Cardiac fibroblast (primary cell): Measurements from ENCODE around the gene ZNF385D.

ENCODE experiments used
- DNase-seq, 2 donors: peaks; one replicate each; pipeline versions ENCODE4 v3.0.0 to v3.0.0-alpha.2; 2010; ENCODE audit warnings: low read depth in 2 of 2
- H3K4me3 ChIP-seq, 2 donors: replicated peaks in 1 of 2; 1 replicate in 1 of 2; 2 replicates in 1 of 2; pipeline ENCODE4 v1.5.1; 2011; ENCODE audit warnings: low read depth in 2 of 2, low read length in 2 of 2, mild to moderate bottlenecking in 2 of 2, moderate library complexity in 1 of 2
- TF ChIP-seq, protein P1 (sequence below): IDR thresholded peaks from one replicate; pipeline ENCODE4 v1.5.1; 2011; ENCODE audit warnings: low read depth, mild to moderate bottlenecking, low read length, inconsistent platforms

Gene ZNF385D

DNA sequence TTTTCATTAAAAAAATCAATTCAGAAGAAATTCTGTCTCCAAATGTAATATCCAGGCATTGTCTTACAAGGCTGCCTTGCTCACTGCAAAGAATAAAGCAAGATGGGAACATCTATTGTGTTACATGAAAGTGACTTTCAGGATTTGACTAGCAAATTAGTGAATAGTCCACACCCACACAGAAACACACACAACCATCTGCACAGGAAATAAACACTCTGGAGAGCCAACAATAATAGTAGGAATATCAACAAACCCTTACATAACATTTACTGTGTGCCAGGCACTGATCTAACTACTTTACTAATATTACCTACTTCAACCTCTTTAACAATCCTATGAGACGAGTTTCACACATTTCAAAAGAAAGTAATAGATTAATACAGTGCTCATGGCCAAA lies 28.9 kb upstream of the ZNF385D start:
- H3K4me3 ChIP-seq = no peak overlapping the region
- DNase-seq = peak; percentile 19 to 22
- TF ChIP-seq, protein P1, sequence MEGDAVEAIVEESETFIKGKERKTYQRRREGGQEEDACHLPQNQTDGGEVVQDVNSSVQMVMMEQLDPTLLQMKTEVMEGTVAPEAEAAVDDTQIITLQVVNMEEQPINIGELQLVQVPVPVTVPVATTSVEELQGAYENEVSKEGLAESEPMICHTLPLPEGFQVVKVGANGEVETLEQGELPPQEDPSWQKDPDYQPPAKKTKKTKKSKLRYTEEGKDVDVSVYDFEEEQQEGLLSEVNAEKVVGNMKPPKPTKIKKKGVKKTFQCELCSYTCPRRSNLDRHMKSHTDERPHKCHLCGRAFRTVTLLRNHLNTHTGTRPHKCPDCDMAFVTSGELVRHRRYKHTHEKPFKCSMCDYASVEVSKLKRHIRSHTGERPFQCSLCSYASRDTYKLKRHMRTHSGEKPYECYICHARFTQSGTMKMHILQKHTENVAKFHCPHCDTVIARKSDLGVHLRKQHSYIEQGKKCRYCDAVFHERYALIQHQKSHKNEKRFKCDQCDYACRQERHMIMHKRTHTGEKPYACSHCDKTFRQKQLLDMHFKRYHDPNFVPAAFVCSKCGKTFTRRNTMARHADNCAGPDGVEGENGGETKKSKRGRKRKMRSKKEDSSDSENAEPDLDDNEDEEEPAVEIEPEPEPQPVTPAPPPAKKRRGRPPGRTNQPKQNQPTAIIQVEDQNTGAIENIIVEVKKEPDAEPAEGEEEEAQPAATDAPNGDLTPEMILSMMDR = no peak

DNA sequence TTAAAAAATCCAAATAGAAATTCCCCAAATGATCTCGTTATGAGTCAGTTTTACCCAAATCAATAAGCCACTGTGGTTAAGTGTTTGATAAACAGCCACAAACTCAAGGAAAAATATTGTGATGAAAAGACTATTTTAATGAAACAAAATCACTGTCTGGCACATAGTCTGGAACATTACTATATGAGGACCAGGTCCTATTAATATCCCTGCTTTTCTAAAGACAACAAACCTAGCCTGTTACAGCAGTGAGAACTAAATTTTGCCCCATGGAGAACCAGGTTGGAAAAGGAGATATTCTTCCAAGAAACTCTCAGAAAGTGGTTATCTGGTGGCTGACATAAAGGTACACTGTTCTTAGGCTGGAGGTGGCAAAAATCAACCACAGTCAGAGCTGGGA lies 27.7 kb upstream of the ZNF385D start:
- TF ChIP-seq, protein P1 = no peak
- DNase-seq = no peak
- no peak overlapping the region for H3K4me3 ChIP-seq

DNA sequence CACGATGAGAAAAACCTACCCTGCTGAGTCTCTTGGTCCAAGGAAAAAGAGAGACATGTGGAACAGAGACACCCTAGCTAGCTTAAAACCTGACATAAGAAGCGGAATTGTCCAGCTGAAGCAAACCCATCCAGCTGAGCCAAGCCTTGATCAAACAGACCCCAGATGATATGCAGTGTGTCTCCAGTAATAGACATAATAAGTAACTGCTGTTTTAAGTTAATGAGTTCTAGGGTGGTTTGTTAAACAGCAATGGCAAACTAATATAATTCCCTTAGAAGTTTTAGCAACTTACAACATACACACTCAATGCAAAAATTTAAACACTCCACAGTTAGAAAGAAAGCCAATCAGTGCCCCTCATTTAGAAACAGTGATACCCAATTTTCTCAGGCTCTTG lies 26.8 kb upstream of the ZNF385D start:
- DNase-seq = no peak
- no peak overlapping the region for H3K4me3 ChIP-seq
- TF ChIP-seq, protein P1 = no peak

DNA sequence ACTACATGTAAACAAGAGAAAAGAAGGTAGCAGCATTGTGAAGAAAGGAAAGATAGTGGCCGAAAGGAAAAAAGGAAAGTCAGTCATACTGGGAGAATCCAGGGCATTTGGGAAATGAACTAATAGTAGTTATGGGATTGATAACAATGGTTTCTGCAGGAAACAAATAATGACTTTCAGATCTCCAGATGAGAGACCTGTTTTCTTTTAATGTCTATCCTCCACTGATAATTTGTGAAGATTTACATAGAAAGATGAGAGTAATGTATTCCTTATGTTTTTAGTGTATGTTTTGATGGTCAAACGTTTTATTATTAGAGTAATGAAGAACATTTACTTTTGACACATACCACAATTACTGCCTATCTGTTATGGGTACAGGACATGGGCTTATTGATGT lies 15.0 kb upstream of the ZNF385D start:
- H3K4me3 ChIP-seq = no peak overlapping the region

DNA sequence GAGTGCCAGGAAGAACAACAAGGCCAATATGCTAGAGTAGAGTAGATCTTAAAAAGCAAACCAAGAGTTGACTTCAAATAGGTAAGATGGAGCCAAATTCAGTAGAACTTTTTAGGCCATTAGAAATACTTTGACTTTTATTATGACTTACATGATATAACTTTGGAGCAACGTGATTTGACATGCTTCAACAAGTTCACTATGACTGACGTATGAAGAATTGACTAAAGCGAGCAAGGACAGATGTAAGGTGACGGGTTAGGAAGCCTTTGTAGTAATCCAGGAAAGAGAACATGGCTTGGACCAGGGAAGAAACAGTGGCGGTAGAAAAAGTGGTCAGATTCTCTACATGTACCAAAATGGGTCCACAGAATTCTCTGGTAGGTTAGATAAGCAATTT lies 4.9 kb upstream of the ZNF385D start:
- TF ChIP-seq, protein P1 = no peak
- H3K4me3 ChIP-seq = no peak overlapping the region
- DNase-seq = no peak

More for the DNA sequence above, 15.0 kb upstream of the ZNF385D start:
- DNase-seq = no peak
- TF ChIP-seq, protein P1 = no peak

DNA sequence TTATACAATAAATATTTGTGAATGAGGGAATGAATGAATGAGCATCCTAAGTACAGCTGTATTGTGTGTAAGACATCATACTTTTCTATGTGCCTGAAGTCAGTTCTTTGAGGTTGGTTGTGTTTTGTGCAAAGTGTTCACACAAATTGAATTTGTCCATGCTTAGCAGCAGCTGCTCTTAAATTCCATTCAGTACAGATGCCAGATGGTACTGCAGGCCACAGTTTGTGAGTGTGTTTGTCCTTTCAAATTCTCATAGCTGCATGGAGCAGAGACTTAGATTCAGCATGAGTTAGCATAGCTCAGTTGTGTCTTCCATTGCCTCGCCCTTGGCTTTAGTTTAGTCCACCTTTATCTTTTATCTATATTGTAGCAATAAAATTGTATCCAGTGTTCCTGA lies 3.8 kb upstream of the ZNF385D start:
- DNase-seq = no peak
- no peak overlapping the region for H3K4me3 ChIP-seq
- TF ChIP-seq, protein P1 = no peak

DNA sequence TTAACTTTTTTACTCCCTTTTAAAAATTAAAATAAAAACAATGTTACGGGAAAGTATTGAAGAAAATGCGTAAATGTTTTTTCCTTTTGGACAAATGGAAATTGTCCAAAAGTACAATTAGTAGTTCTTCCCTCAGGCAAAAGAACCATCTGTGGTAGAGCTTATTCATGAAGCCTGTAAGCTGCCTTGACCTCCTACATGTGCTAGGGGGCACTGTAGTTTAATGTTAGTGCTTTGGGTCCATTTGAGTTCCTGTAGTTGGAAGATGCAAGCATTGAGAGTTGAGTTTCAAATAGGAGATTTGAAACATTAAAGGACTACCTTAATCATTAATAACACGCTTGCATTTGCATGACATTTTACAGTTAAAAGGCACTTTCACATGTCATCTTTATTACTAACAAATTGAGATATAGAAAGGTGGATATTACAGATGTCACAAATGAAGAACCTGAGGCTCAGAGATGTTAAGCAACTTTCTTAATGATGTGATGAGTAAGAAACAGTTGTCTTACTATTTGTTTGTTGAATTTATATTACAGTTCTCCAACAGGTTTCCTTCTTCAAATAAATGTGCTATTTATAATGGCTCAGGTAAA lies 1.8 kb upstream of the ZNF385D start:
- TF ChIP-seq, protein P1 = peak; percentile 74
- no peak overlapping the region for H3K4me3 ChIP-seq
- peak; percentile 83 to 84 for DNase-seq
